Coronary artery (tissue), 2 donors: ENCODE results near the gene ZKSCAN4.

ENCODE experiments used
- DNase-seq: peaks from one replicate; pipeline ENCODE4 v3.0.0-alpha.2; 2017; ENCODE audit warnings: low spot score
- H3K27ac ChIP-seq, 2 donors: fragments of 200-600 bp; sonication (generic); one replicate each; pipeline ENCODE4 v1.5.1; 2016 to 2019
- H3K4me3 ChIP-seq: fragments of 200-600 bp; sonication (generic); 2 replicates; pipeline ENCODE4 v1.5.1; 2016; ENCODE audit warnings: mild to moderate bottlenecking, moderate library complexity
- TF ChIP-seq, protein P1 (sequence below): fragments of 200-600 bp; sonication (generic); IDR thresholded peaks from one replicate; pipeline ENCODE4 v1.5.1; 2019; ENCODE audit warnings: antibody characterized with exemption

Gene ZKSCAN4

DNA sequence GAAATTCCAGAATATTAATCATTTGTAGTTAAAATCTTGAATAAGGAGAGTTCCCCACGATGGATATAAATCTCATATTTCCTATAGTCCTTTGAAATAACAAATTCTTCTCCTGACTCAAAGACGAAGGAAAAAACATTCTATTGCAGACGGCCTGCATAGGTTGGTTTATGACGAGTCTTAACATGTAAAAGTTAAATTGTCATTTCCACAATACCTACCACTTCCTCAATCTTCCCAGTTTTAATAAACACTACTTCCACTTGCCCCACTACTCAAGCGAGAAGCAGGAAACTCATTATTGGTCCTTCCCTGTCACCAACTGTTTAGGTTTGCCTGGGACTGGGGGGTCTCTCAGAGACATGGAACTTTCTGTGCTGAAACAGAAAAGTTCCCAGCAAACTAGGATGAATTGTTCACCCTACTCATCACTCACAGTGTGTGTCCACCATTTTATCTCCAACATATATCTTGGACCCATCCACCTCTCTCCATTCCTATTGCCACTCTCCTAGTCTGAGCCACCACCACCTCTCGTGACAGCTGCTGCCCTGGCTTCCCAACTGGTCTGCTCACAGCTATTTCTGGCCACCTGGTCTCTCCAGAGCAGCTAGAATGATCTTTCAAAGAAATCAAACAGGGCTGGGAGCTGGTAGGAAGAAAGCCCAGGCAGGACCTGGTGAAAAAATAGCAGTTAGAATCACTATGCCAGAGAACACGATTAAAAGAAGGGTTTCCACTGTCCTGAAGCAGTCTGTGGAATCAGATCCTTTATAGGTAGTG, 42.1 kb downstream of the ZKSCAN4 start:
- no peak overlapping the region for H3K27ac ChIP-seq
- TF ChIP-seq, protein P1, sequence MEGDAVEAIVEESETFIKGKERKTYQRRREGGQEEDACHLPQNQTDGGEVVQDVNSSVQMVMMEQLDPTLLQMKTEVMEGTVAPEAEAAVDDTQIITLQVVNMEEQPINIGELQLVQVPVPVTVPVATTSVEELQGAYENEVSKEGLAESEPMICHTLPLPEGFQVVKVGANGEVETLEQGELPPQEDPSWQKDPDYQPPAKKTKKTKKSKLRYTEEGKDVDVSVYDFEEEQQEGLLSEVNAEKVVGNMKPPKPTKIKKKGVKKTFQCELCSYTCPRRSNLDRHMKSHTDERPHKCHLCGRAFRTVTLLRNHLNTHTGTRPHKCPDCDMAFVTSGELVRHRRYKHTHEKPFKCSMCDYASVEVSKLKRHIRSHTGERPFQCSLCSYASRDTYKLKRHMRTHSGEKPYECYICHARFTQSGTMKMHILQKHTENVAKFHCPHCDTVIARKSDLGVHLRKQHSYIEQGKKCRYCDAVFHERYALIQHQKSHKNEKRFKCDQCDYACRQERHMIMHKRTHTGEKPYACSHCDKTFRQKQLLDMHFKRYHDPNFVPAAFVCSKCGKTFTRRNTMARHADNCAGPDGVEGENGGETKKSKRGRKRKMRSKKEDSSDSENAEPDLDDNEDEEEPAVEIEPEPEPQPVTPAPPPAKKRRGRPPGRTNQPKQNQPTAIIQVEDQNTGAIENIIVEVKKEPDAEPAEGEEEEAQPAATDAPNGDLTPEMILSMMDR = no peak
- no peak overlapping the region for H3K4me3 ChIP-seq
- no peak for DNase-seq

DNA sequence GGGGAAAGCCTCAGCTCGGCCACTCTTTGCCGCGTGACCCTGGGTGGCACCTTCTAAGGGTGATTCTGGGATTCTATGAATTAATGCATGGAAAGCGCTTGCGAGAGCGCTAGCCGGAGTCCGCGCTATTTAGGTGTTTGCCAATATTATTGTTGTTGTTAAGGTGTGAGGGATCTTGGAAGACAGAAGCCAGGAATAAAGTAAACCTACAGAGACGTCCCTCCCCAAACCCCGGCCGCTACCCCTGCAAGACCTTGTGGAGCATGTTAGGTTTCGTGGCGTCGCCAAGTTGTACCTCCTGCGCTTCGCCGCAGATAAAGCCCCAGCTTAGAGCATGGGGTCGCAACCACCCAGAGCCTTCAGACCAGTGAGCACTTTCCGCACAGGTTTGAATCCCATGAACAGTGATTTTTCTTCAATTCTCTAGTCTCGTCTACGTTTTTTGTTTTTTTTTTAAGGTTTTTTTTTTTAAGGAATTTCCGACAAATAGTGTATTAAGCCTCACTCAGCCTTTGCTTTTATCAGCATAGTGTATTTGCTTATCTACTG, 43.9 kb downstream of the ZKSCAN4 start:
- Histone ChIP-seq H3K27ac (no peak overlapping the region), H3K4me3 (peak overlapping the region; percentile 53)
- TF ChIP-seq, protein P1 = no peak
- no peak for DNase-seq

GRCh38 chr6:28207510-28208110, 44.5 kb downstream of the ZKSCAN4 start:
- TF ChIP-seq, protein P1 = no peak
- Histone ChIP-seq H3K4me3 (peak overlapping the region; percentile 53), H3K27ac (no peak overlapping the region)
- DNase-seq = no peak

- TF ChIP-seq, protein P1 = no peak
- DNase-seq = no peak
- H3K4me3 ChIP-seq = peak overlapping the region; percentile 53
- no peak overlapping the region for H3K27ac ChIP-seq
Measured at GRCh38 chr6:28206928-28207509, 45.0 kb downstream of the ZKSCAN4 start.

- no peak overlapping the region for H3K4me3 ChIP-seq
- TF ChIP-seq, protein P1 = no peak
- DNase-seq = no peak
- no peak overlapping the region for H3K27ac ChIP-seq
Measured at GRCh38 chr6:28206527-28206926, 45.5 kb downstream of the ZKSCAN4 start.

DNA sequence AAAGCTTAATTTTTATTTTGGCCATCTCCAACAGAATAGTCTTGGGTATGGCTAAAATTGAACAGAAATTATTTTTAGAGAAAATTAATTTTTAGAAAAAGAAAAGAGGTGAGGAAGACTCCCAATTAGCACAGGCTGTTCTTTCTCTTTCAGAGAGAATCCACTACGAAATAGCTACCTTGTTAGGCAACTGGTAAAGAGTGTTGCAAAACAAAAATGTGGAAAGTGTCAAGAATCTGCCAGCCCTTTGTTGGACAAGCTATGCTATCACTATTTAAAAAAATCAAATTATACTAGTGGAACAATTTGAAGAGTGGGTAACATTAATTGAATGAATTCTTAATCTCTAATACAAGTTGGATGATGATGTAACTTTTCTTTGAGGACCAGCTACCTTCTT, 46.2 kb downstream of the ZKSCAN4 start:
- H3K27ac ChIP-seq = no peak overlapping the region
- TF ChIP-seq, protein P1 = no peak
- no peak for DNase-seq
- H3K4me3 ChIP-seq = no peak overlapping the region
